ENCODE data around the gene MACROD2.

MACROD2 gene

DNA sequence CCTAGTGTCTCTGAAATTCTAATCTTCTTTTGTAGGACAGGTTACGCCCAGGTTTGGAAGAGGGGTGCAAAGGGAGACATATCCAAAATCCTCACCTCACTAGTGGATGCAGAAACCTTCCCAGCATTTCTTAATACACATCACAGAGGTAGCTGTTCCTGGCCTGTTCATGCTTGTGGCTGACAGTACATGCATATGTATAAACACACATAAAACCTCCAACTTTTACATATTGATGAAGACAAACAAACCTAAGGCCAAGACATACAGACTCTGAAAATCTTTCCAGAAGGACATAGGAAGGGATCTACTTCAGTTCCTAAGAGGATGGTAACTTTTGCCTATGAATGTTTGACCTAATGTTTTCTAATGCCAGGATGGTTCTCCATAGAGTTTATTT lies 1214.2 kb downstream of the MACROD2 start:
- no peak for DNase-seq (ENCODE audit: low read depth, low spot score)

DNA sequence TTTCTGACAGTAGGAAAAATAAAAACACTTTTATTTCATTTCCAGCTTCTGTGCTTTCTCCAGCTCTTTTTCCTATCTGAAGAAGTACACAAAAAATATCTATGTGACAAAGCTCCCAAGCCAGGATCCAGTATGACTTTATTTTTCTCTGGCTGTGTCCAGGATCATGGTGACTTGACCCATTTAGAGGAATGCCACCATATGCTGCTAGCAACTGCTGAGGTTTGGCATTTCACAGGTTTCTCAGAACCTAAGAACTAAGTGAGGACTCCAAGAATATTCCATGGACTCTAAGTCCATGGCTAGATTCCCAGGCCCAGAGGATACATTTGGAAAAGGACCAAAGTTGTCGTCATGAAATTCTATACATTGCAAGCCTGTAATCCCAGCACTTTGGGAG lies 1218.7 kb downstream of the MACROD2 start:
- no peak for DNase-seq (ENCODE audit: low read depth, low spot score)

DNA sequence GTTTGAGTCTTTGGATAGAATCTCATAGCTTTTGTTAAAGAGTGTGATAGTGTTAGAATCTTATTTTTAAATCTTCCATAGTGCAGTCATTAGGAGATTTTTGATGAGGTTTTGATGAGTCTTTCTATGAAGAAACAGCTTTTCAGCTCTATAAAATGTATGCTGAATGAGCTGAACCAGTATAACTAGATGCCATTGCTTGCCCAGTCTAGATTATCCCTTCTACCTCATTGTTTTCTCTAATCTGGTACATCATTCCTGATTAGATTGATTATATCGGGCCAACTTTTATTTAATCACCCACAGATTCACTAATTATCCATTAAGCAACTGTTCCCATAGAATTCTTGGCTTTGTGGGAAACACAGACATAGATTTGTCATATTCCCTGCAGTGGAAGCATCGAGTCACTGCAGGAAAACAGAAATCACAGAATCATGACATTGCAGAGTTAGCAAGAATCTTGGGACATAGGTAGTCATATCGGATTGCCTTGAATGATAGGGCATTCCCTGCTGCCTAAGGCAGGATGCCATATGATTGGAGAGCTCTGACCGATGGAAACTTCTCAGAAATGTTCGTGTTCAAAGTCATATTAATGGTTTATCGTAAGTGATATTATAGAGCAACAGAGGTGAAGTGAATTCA lies 1224.8 kb downstream of the MACROD2 start:
- no peak for DNase-seq (ENCODE audit: low read depth, low spot score)

DNA sequence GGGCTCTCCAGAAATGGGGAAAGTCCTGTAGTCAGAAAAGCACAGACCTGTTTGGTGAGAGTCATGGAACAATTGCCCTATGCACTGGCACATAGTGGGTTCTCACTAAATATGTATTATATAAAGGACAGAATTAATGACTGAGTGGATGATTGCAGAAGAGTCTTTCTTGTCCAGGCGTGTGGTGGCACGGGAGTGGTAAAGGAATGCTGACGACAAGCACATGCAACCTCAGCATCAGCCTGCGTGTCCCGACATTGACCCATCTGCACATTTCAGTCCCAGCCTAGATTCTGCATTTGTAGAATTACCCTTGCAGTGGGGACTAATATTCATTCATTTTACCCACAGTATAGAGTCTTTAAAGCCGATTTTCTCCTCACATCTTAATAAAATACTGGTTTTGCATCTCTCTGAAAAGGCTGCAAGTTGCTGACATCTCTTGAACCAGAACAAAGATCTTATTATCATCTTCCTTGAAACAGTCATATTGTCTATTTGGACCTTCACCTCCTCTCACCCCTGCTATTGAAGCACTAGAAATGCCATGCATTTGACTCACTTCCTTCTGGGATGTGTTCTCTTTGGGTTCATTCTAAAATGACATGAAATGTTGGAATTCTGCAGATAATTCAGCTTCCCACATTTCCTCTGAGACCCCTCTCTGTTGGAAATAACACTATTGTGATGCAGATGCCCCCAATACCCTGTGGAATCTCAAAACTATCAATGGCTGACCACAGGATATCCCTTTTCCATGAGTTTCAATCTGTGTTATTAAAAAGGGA lies 1225.7 kb downstream of the MACROD2 start:
- DNase-seq (ENCODE audit: low read depth, low spot score): no peak

DNA sequence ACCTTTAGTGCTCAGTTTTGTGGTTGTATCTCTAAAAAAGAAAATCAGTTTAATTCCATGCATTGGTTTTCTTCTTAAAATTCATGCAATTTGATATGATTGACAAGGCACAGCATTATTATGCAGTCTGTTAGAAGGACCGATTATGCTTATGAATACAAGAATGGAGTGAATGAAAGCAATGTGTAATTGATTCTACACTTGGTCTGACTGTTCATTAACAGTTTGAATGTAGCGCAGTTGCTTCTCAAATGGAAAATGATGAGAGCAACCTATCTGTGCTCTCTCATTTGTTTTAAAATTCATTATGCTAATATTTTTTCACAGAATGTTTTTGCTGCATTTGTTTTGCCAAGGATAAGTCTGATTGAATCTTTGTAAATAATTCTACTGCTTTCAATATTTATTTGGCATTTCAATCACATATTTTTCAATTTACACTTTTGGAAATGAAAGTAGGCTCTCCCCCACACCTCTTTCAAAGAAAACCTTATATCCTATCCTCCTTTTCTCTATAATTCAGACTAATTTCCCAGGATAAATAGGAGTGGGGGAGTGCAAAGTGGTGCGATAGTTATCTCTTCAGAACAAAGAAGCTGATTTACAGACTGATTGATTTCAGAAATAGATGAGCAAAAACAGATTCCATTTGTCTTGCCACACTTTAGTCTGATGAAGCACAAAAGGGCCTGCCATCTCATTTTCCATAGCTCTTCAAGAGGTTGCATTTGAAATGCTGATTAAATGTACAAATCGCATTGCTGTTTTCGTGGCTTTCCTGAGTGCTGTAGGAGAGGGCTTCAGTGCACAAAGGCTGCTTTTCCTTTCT lies 1227.4 kb downstream of the MACROD2 start:
- DNase-seq (ENCODE audit: low read depth, low spot score): no peak

DNA sequence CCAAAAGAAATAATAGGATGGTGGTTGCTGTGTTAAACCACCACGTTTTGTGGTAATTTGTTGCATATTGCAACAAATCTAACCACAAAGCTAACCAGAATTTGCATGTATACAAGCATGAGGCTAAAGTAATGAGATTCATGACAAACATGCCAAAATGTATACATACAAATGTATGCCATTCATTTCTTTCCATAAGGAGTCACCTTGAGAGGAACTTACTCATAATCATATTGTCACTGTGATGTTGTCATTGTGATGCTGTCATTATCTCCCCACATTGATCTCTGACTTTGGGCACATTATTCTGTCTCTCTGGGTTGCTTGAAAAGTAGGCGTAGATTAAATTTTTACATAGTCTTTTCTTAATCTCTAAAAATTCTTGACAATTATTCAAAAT lies 1228.9 kb downstream of the MACROD2 start:
- DNase-seq (ENCODE audit: low read depth, low spot score): no peak

DNA sequence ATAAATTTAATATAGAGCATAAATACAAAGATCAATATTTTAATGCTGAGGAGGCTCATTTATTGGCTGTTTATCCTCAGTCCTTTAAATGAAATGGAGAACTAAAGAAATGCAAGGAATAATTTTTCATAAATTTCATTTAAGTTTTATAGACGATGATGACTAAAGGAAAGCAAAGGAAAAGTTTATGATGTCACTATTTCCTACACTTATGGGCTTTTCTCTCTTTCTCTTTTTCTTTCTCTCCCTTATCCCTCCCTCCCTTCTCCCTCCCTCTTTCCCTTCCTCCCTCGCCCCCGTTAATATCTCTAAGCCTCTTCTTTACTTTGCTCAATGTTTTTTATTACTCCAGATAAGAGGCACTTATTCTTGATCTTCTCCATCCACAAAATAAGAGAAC lies 1231.8 kb downstream of the MACROD2 start:
- DNase-seq (ENCODE audit: low read depth, low spot score): no peak

DNA sequence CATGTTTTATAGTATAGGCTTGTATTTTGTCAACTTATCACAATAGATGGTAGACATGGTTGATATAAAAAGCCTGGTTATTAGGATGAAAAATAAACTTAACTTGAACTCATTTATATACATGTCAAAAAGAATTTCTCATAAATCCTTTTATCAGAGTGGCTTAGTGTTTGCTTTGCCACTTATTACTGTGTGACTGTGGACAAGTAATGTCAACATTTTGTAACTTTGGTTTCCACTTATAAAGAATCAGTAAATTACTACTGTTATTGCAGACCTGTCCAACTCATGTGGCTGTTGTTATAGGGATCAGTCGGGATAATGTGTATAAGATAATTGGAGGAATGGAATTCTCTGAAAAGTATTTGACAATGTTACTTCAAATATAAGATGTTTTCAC lies 1236.9 kb downstream of the MACROD2 start:
- DNase-seq (ENCODE audit: low read depth, low spot score): no peak

DNA sequence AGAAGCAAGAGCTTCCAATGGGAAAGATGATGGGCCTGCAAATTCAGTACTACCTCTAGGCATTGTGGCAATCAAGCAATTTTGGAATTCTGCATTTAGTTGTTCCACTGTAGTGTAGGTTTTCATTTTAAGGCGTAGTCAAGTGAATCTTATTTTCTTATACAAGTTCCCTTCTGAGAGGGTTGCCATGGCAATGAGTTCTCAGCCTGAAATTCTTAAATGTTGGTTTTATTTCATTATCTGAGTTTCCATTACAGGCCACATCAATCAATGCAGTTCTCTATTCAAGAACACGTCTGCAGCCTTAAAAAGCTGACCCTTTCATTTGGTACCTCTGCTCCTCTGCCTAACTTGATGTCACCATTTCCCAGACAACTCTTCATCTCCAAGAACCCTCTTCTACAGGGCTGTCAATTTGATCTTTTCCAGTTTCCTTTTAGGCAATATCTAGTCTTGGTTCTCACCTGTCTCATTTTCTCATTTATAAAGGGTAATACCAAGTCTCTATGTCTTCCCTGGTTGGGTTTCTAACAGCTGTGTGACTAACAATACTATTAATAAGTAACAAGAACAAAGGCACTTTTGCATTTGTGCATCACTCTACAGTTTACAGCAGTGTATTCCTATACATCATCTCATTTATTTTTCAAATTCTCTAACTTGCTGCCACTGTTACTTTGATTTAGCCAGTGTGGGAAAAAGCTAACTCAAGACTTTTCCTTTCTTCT lies 1240.3 kb downstream of the MACROD2 start:
- no peak for DNase-seq (ENCODE audit: low read depth, low spot score)

DNA sequence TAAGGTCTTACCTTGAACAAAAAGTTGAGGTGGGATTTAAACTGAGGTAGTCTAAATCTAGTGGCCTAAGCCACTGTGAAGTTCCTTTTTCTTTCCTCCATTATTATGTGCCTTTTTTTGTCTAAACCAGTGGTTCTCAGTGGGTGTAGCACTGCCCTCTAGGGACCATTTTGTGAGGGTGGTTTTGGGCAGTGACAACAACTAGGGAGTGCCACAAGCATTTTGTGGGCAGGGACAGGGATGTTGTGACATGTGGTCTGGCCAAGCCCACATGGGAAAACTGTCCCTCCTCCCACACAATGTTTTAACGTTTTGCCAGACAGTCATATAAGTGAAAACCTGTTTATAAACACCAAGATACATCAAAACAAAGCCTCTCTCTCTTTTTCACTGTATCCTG lies 1241.5 kb downstream of the MACROD2 start:
- DNase-seq (ENCODE audit: low read depth, low spot score): no peak

DNA sequence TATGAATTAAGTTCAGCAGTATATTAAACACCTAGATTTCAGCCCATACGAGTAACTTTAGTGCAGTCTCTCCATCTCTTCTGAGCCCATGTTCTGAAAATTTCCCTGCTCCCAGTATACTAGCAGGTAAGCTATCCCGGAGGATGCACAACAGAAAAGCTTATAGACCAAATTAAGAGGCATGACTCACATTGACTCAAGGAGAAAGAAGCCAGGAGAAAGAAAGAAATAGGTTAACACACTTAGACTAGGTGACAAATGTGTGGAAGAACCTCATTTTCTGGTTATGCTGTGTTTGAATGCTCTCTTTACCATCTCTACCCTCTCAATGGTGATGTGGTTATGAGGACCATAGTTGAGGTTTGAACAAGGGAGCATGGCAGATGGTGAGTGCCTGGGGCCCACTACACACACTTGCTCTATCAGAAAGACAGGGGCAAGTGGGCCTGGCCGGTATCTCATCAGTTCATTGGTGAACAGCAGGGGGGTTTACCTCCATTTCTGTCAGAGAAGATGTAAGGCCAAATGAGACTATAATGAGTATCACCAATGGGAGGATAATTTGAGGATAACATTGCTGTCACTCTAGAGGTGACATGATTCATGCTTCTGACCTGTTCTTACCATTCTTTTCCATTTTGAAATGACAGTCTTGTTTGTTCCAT lies 1244.4 kb downstream of the MACROD2 start:
- DNase-seq (ENCODE audit: low read depth, low spot score): no peak

DNA sequence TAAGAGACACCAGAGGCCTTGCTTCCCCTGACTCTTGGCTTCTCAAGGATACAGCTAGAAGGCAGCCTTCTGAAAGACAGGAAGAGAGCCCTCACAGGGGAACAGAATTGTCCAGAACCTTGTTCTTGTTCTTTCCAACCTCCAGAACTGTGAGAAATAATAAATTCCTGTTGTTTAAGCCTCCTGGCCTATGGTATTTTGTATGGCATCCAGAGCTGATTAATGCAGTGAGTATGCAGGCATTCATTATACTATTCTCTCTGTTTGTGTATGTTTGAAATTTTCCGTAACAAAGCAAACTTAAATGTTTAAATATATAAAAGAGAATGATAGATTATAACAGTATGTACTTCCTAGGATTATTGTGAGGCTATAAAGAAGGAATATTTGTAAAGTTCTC lies 1245.5 kb downstream of the MACROD2 start:
- no peak for DNase-seq (ENCODE audit: low read depth, low spot score)

DNA sequence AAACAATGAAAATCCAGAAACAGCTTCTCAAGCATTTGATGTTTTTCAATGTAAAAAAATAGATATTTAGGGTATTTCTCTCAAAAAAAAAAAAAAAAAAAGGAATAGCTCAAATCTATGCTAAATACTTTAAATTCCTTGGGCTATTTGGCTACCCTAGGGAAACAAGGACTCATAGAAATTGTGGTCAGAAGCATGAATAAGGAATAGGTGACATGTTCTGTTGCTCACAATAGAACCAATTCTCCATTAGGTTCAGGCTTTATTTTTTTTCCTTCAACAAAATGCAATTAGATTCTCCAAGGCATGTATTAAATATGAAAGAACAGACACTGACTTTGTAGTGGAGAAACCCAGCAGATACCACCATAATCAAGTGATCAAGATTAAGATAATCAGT lies 1246.4 kb downstream of the MACROD2 start:
- DNase-seq (ENCODE audit: low read depth, low spot score): no peak

DNA sequence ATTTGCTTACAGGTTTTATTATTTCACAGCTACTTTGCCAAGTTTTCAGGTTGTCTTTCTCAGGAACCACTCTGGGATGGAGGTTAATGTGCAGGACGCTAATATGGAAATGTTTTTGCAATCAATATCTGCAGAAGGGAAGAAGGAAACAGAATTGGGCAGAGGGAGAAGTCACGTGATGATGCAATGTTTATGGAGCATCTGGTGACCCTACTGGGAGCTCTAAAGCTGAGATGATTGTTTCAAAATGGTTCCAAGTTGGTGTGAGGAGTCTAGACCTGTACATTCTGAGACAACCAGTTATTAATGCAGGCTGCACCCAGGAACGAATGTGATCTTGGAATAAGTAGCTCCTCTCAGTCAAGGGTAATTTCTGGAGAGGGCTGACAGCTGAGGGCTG lies 1247.5 kb downstream of the MACROD2 start:
- DNase-seq (ENCODE audit: low read depth, low spot score): no peak

DNA sequence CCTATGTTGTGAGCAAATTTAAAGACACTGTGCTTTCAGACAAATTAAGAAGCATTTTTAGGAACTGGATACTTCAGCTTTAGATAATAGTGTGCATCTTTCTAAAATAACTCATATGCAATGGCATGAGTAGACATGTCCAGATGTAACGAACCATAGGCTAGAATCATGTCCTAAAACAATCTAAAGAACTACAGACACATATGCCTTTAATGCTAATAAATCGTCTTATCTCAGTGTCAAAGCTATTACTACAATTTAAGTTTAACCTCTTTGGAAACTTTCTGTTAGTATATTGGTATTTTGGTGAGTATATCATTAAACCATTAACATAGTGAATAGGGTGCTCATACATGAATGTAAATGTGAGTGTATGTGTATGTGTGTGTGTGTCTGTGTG lies 1250.6 kb downstream of the MACROD2 start:
- DNase-seq (ENCODE audit: low read depth, low spot score): no peak

DNA sequence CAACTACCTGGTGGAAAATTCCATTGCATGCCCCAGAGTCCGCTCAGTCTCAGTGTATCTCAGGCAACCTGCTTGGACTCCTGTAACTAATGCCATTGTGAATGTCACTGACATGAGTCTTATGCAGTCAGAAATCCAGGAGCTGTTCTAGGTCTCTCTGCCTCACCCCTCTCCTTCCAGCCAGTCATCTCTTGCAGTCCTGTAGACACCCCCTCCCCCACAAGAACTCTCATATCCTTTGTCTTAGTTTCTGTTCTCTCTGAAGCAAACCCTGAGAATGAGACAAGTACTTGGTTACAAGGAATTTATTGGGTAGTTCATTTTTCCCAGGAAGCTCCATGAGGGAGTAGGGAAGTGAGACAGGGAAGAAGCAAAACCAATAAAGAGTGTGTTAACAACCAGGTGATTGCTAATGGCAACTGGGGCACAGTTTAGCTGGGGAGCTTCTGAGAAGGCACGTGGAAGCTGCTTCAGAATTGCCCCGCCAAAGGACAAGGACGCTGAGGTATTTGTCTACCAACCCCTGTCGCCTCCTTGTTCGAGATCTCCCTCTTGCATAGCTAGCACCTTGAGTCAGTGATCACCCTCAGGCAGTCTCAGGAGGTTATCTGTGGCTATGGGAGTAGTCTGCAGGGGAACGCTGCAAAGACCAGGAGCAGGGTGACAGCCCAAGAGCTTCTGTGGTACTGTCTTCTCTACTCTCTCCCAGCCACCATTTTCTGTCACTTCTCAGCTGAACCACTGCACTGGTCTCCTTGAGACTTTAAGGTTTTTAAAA lies 1253.5 kb downstream of the MACROD2 start:
- DNase-seq (ENCODE audit: low read depth, low spot score): no peak

DNA sequence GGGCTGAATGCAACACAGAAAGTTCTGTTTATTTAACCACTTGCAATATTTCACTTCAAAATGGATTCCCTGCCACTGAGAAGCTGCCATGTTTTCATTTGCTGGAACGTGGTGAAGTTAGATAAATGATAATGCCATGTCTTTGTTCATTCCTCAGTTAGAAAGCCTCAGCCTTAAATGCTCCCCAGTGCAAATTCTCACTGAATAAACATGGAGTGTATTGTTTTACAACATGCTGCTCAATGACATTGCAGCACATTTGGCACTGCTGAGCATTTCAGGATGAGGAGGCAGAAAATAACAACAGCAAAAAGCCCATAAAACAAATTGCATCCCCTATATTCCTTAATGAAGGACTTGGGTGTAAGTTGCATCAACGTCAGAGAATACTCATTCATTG lies 1255.9 kb downstream of the MACROD2 start:
- DNase-seq (ENCODE audit: low read depth, low spot score): no peak

DNA sequence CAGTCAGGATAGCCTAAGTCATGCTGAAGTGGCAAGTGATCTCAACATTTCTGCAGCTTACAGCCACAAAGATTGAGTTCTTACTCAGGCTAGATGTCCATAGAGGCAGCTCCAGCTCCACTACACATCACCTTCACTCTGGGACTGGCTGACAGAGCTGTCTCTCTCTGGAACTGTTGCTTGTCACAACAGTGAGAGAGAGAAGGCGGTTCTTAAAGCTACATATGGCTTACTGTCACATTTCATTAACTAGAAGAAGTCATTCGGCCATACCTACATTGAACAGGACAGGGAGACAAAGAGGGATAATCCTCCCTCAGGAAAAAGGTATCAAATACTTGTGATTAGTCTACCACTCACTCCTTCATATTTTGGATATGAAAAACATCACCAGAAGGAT lies 1257.0 kb downstream of the MACROD2 start:
- no peak for DNase-seq (ENCODE audit: low read depth, low spot score)

DNA sequence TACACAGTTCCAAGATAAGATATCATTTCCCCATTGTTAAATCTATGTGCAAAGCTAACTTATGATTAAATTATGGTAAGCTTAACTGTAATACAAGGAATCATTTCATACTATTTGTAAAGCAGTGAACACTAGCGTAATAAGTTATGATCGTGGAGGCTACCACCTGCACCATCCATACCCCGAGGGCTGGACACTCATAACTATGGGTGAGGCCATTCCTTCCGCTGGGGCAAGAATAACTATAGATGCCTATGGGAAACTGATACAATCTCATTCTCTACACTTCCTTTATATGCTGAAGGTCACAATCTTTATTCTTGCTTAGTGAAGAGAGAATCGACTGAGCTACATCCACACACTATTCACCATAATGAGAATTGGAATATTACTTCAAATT lies 1258.1 kb downstream of the MACROD2 start:
- DNase-seq (ENCODE audit: low read depth, low spot score): no peak

DNA sequence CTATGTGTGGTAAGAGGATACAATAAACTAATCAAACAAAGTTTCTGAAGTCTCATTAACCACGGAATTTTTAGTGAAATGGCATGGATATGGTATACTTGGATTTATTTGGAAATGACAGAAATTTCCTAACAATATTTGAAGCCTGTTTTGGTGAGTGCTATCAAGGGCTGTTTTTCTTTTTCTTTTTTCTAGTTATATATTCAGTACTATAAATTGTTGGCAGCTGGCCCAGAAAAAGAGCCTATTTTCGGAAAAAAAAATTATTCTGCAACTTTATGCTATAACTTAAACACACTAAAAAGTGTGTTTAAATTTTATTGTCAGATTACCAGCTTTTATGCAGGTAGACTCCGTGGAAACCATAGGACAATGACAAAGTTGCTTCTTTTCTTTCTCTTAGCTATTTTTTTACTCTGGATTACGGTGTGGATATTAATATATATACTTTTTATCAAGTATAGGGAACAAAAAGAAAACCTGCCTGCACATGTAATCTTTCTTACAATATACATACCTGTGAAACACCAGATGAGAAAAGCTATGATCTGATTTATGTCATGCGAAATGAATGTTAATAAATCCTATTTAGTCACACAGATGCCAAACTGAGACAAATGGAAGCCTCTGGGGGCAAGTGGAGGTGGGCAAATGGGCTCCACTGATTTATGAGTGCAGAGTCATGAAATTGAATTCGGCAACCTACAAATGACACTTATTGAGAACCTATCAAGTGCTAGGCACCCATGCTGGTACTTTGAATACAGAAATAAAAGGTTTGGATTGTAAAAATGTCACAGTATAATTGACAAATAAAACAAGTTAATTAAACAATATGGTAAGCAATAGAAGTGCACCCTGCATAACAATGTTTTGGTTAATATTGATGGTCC lies 1261.6 kb downstream of the MACROD2 start:
- DNase-seq (ENCODE audit: low read depth, low spot score): no peak

Measured in smooth muscle cell of the brain vasculature (primary cell).